ENCODE results near the gene GRM7. TPM values are rescaled to one million over a fixed set of nuclear protein-coding genes. Genes with fewer than 3 reads are reported as not detected.

GRM7 gene
- total and polyA plus RNA-seq, 2 of the 4 experiments (the other 2 are of a cell fraction), result not detected

- dilution Hi-C loops (cut with HindIII; ENCODE audit: low sequenced_read_pairs, unreplicated experiment), result no loop called here
- DNase-seq, result no peak
- TF ChIP-seq ELK1 (IDR thresholded peaks at IDR 0.05; ENCODE audit: borderline replicate concordance, low read depth, low read length) (no peak), CEBPB (IDR thresholded peaks at IDR 0.05; ENCODE audit: low read depth, low read length) (no peak), RAD21 (IDR thresholded peaks at IDR 0.05; ENCODE audit: low read length) (no peak)
These were observed 536.2 kb downstream of the GRM7 start for GRCh38 chr3:7397097-7397496.

More at GRCh38 chr3:7397097-7397496, 536.2 kb downstream of the GRM7 start:
- Histone ChIP-seq H3K9me3 (ENCODE audit: control insufficient read depth, insufficient read depth, low read length) (peaks cover 17% of the 10 kb centered on the region), H3K27ac (ENCODE audit: insufficient read depth, low read length) (no peak overlapping the region), H4K20me1 (ENCODE audit: insufficient read depth, low read length) (no peaks in the 10 kb centered on the region), H2BK20ac (ENCODE audit: low read depth, low read length) (no peak overlapping the region), H3K14ac (replicated peaks; ENCODE audit: low read depth, low read length) (no peak overlapping the region), H2BK15ac (ENCODE audit: low read depth, low read length) (no peak overlapping the region), H4K91ac (ENCODE audit: insufficient read depth, low read depth, low read length) (no peak overlapping the region), H4K8ac (ENCODE audit: low read depth in 2 of 2, low read length in 2 of 2) (no peak overlapping the region), H3K27me3 (ENCODE audit: control insufficient read depth, insufficient read depth, low read length) (no peaks in the 10 kb centered on the region), H3K79me1 (ENCODE audit: low read depth in 1 of 2, low read length in 2 of 2) (no peaks in the 10 kb centered on the region), H3K9me1 (ENCODE audit: insufficient read depth, low read length) (no peaks in the 10 kb centered on the region), H2AFZ (replicated peaks; ENCODE audit: low read length, poor library complexity) (no peak overlapping the region), H3K4me3 (ENCODE audit: insufficient read depth, low read depth, low read length) (no peak overlapping the region), H2BK5ac (ENCODE audit: low read depth, low read length, poor library complexity, severe bottlenecking) (no peak overlapping the region), H3K56ac (ENCODE audit: extremely low read depth, insufficient read depth, low read length) (no peak overlapping the region), H3K36me3 (ENCODE audit: control insufficient read depth, insufficient read depth, low read length) (no peaks in the 10 kb centered on the region), H3K4ac (ENCODE audit: low read depth, low read length) (no peak overlapping the region), H3K23ac (ENCODE audit: low read depth, low read length) (no peak overlapping the region), H4K5ac (ENCODE audit: low read depth, low read length) (no peak overlapping the region), H2AK9ac (replicated peaks; ENCODE audit: low read depth, low read length, poor library complexity) (no peak overlapping the region), H3K9ac (ENCODE audit: low read depth, low read length) (no peak overlapping the region), H3K4me1 (ENCODE audit: control insufficient read depth, insufficient read depth, low read length) (no peaks in the 10 kb centered on the region), H2BK120ac (ENCODE audit: low read depth, low read length) (no peak overlapping the region), H2AK5ac (ENCODE audit: low read depth, low read length) (no peak overlapping the region), H3K18ac (ENCODE audit: low read depth, low read length) (no peak overlapping the region), H3K4me2 (ENCODE audit: low read depth, low read length) (no peak overlapping the region)
- intact Hi-C loops (cut with micrococcal nuclease), result no loop called here
- no peak for ATAC-seq (ENCODE audit: low read depth)
- BruUV-seq (replicated peaks), result no TSS peak
- POLR2A ChIA-PET (ENCODE audit: unreplicated experiment), result no interaction called here
- CTCF ChIA-PET, result no interaction called here
- in situ Hi-C loops (cut with MboI; ENCODE audit: low sequenced_read_pairs), result no loop called here
- WGBS, 2 experiments (ENCODE audit: extremely low coverage in 2 of 2, insufficient read length in 1 of 2), result no CpG with 5 or more reads among the region's 2 CpGs

All from IMR-90 (cell line).